Renal cortical epithelial cell (primary cell): Measurements from ENCODE around the gene ATP6V0A1. TPM values are rescaled to one million over a fixed set of nuclear protein-coding genes. Genes with fewer than 3 reads are reported as not detected.

Experiments used
- DNase-seq: peaks from one replicate; pipeline ENCODE4 v3.0.0-alpha.2; 2011; ENCODE audit warnings: low read depth
- total RNA-seq: library from RNA; depleted of rRNA; stranded (reverse); fragments of >200 nt; gene quantifications from 2 replicates; pipeline ENCODE4 v1.2.3, GENCODE V29; 2014

ATP6V0A1 gene
- total RNA-seq, 1 donor from 2014 or later: 137 TPM

- peak; percentile 95 for DNase-seq
Measured at GRCh38 chr17:42561897-42562387, 103.3 kb downstream of the ATP6V0A1 start, which contains the start of gene COASY. TSS of gene COASY (plus strand) at chr17:42562148. CDS start at chr17:42562623, 475 bp downstream.

- DNase-seq: no peak
Measured at GRCh38 chr17:42562388-42563142, 103.9 kb downstream of the ATP6V0A1 start.

- no peak for DNase-seq
Measured at GRCh38 chr17:42563143-42563509, 104.4 kb downstream of the ATP6V0A1 start.

- DNase-seq: peak; percentile 66
Measured at GRCh38 chr17:42563543-42563942, 104.9 kb downstream of the ATP6V0A1 start.

- no peak for DNase-seq
Measured at GRCh38 chr17:42563950-42564349, 105.3 kb downstream of the ATP6V0A1 start.

- DNase-seq: no peak
Measured at GRCh38 chr17:42564815-42565522, 106.3 kb downstream of the ATP6V0A1 start.

GRCh38 chr17:42565523-42566214 is 107.0 kb downstream of the ATP6V0A1 start:
- DNase-seq: no peak

- no peak for DNase-seq
Measured at GRCh38 chr17:42566215-42566882, 107.7 kb downstream of the ATP6V0A1 start.

GRCh38 chr17:42566883-42567573 is 108.3 kb downstream of the ATP6V0A1 start, which contains the start of gene MLX:
TSS of gene MLX (plus strand) at chr17:42567100. CDS start at chr17:42567125, 25 bp downstream.
- DNase-seq: peak; percentile 66

GRCh38 chr17:42568341-42569111 is 109.8 kb downstream of the ATP6V0A1 start:
- no peak for DNase-seq

GRCh38 chr17:42571435-42572225 is 113.0 kb downstream of the ATP6V0A1 start:
- no peak for DNase-seq

Other genes with a start within 250 kb of the ATP6V0A1 start
- gene STAT5B, start 182.5 kb upstream of the ATP6V0A1 start, total RNA-seq: 17.2 and 27.2 TPM in 2 replicates
- 12.2 and 25.7 TPM in 2 replicates for gene STAT5A, start 170.4 kb upstream of the ATP6V0A1 start, total RNA-seq
- gene STAT3, start 70.4 kb upstream of the ATP6V0A1 start, total RNA-seq: 118 and 270 TPM in 2 replicates
- 256 and 383 TPM in 2 replicates for gene CAVIN1, start 35.6 kb upstream of the ATP6V0A1 start, total RNA-seq
- 24.8 and 42.2 TPM in 2 replicates for gene NAGLU, start 77.4 kb downstream of the ATP6V0A1 start, total RNA-seq
- 0.30 and 0.69 TPM in 2 replicates for gene HSD17B1, start 94.0 kb downstream of the ATP6V0A1 start, total RNA-seq
- gene COASY, start 103.3 kb downstream of the ATP6V0A1 start, total RNA-seq: 8.2 and 32.2 TPM in 2 replicates
- 21.9 and 23.8 TPM in 2 replicates for gene MLX, start 108.2 kb downstream of the ATP6V0A1 start, total RNA-seq
- 2.9 and 5.0 TPM in 2 replicates for gene PSMC3IP, start 118.9 kb downstream of the ATP6V0A1 start, total RNA-seq
- 64.3 and 99.0 TPM in 2 replicates for gene RETREG3, start 150.5 kb downstream of the ATP6V0A1 start, total RNA-seq
- gene TUBG1, start 150.8 kb downstream of the ATP6V0A1 start, total RNA-seq: 21.9 and 37.5 TPM in 2 replicates
- gene TUBG2, start 200.4 kb downstream of the ATP6V0A1 start, total RNA-seq: 4.5 and 9.1 TPM in 2 replicates
- gene PLEKHH3, start 218.1 kb downstream of the ATP6V0A1 start, total RNA-seq: 9.6 and 14.2 TPM in 2 replicates
- gene CCR10, start 223.0 kb downstream of the ATP6V0A1 start, total RNA-seq: 1.6 and 6.3 TPM in 2 replicates
- 5.4 and 15.2 TPM in 2 replicates for gene CNTNAP1, start 223.7 kb downstream of the ATP6V0A1 start, total RNA-seq